HG03571 (cell line): ENCODE data around the gene SCN4B.

Experiments used
- ATAC-seq: cut with Tn5 transposase; IDR thresholded peaks from one replicate; pipeline ENCODE4 v1.9.1; 2021; ENCODE audit not compliant: unreplicated experiment

SCN4B gene

DNA sequence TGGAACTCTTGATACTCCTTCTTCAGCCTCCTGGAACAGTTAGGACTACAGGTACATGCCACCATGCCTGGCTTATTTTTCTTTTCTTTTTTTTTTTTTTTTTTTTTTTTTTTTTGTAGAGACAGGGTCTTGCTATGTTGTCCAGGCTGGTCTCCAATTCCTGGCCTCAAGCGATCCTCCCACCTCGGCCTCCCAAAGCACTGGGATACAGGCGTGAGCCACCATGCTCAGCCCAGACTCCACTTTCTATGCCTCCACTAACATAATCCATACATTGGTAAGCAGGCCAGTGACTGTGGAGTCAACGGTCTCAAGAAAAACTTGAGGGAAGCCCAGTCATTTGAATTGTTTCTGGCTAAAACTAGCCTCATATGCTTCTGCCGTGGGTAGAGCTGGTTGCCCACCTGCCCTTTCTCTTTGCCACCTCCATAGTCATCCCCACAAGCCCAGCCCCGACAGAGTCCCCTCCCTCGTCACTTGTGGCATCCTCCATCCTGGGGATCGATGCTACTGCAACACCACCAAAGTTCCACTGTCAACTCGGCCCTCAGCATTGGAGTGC lies 21.5 kb upstream of the SCN4B start:
- ATAC-seq, result no peak

DNA sequence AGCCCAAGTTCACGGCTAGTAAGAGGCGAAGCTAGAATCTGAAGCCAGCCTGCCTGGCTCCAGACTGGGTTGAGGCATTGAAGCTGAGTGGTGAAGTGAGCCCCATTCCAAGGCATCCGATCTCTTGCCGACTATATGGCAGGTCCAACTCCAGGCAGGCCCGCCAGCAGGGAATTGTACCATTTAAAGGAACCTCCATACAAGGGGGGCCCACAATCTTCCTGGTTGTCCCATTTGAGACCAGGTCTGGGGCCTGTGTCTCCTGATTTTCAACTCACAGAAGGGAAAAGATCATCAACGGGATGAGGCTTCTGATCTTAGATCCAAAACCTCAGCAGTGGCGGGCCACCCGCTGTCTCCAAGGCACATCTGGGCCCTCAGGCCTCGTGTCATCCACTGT lies 19.7 kb upstream of the SCN4B start:
- ATAC-seq, result no peak

DNA sequence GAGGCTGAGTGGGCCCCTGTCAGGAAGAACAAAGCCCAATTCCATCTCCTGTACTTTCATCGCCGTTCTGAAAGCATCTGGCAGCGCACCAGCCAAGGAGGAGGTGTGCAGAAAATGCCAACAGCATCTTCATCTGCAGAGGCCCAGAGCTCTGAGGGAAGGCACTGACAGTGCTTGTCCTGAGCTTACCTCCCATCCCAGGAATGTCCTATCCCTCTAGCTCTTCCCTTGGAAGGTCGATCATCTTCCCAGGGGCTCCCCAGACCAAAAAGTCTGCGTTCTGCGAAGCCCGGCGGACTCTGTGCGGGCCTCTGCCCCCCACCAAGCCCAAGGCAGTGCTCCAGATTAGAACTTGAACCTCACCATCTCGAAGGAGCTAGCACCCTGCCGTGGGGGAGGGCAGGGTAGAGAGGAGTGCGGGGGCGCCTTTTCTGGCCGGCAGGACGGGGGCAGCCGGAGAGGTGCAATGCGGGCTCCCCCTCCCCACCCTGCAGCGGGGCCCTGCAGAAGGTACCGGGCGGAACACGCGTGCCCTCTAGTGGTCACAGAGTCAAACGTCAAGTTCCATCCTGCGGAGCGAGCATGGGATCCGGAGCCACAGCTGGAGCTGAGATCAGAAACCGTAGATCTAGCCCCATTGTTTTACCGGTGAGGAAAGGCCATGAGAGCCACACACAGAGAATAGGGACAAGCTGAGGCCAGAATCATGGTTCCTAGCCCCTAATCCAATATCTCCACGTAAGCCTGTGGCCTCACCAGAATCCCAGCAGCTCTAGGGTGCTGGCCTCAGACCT lies 18.8 kb upstream of the SCN4B start:
- no peak for ATAC-seq

DNA sequence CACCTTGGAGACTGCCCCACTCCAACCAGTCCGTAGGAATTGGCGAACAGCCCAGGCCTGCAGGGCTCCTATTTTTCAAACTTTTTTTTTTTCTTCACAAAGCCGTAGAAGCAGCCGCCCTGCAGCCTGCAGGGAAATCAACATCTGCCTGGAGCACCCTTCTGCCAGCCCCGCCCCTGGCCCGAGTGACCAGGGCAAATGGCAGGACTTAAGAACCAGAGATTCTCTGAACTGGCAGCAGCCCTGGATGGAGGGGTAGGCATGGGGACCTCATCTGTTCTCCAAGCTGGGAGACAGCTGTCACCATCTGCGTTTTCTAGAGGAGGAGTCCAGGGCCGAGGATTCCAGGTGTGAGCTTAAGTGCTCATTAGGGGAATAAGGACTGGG lies 18.3 kb upstream of the SCN4B start:
- no peak for ATAC-seq

DNA sequence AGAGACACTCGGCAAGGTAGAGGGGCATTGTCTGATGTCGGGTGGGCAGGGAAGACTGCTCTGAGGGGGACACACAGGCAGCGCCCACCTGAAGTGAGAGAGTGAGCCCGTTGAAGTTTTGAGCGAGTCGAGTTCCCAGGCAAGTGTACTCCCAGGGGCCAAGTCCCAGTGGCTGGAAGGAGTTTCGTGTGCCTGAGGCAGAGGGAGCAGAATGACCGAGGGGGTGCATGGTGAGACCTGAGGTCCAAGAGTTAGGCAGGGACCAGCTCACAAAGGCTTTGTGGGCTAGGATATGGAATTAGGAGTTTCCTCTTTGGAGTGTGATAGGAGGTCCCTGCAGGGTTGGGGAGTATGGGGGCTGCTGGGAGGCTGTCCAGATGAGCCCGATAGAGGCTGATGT lies 17.6 kb upstream of the SCN4B start:
- no peak for ATAC-seq

DNA sequence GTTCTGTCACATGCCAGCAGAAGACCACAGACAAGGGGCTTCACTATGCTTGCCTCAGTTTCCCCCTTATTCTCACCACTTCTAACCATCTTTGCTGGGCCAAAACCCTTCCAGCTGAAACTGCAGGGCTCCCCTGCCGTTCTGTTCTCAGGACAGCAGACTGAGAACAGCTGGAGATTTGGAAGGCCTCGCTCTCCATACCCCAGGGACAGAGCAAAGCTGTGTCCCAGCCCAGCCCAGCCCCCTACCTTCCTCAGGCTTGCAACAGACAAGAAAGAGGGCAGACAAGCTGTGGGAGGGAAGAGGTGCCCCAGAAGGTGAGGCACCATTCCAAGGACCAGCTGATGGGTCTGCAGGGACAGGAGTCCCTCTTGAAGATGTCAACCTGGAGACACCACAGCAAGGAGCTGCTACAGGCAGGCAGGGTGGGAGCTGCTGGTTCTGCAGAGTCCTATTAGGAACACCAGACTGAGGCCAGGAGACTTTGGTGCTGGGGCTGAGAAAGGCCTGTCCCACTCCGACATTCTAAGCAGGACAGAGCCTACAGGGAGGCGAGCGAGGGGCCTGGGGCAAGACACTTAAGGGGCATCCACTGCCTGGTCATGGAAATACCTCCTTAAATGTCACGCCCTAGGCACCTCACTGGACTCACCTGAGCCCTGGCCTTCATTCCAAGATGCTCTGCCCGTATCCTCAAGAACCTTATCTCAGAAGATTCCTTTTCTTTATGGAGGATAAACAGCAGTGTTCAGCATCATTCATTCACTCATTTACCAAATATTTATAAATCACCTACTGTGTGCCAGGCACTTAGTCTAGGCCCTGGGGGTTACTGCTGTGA lies 16.9 kb upstream of the SCN4B start:
- no peak for ATAC-seq

DNA sequence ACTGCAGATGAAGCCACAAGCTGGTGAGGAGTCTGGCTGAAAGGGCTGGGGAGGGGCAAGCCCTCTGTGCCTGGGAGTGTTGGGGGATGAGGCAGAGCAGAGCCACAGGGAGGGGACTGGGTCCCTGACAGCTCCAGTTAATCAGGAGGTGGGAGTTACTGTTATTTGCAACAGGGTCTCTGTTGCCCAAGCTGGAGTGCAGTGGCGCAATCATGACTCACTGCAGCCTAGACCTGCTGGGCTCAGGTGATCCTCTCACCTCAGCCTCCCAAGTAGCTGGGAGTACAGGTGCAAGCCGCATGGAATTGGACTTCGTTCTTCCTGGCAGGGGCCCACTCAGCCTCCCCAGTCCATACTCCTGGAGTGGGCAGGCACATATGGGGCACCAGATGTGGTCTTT lies 16.1 kb upstream of the SCN4B start:
- ATAC-seq, result no peak

DNA sequence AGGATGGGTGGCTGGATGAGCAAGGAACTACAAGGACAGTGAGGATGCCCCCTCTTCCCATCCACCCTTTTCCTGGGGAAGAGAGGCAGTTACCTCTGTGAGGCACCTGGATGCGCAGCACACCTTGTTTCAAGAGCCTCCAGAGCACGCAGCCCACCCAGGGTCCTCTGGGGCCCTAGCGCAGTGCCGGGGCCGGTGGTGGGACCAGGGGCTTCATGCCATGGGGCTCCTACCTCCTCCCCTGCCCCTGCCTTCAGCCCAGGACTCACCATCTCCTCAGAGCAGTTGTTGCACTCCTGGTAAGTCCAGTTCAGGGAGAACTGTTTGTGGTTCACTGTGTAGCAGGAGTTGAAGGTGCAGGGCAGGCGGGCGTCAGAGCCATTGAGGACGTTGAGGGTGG lies 15.7 kb upstream of the SCN4B start:
- ATAC-seq, result no peak

DNA sequence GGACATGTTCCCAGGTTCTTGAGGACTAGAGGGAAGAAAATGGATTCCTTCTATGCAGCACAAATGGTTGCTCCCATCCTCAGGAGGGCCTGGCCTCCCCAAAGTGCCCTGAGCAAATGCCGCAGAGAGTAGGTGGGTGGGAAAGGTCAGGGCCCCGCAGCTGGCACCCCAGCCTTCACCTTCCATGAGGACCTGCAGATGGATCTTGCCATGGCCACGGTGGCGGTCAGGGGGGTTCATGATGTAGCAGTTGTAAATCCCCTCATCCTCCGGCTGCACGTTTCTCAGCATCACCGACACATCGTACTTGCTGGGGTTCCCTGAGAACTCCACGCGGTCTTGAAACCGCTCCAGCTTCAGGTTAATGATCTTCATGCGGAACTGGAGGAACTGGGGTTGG lies 15.3 kb upstream of the SCN4B start:
- ATAC-seq, result no peak

DNA sequence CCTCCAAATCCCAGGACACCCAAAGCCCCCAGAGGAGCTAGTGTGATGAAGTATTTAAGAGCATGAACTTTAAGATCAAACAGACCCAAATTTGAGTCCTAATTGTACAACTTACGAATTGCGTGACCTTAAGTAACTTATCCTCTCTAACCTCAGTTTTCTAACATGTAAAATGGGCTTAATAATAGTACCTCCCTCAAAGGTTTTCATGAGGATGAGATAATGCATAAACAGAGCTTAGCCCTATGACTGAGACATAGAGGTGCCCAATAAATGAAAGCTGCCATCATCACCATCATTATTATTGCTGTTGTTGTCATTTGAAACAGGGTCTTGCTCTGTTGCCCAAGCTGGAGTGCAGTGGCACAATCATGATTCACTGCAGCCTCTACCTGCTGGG lies 14.6 kb upstream of the SCN4B start:
- ATAC-seq, result no peak

DNA sequence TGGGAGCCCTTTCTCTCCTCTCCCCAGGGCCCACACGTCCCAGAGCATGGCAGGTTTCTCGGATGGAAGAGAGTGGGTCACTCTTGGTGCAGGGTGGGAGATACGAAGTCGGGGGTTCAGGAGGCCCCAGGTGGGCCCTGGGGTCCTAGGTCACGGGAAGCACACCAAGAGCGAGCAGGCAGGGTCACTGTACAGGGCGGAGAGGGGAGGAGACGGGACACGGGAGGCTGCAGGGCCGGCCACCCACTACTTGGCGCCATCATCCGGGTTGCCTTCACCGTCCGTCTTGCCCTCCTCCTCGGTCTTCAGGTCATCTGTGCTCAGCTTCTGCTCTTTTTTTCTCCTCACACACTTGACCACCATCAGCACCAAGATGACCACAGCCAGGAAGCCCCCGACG lies 14.0 kb upstream of the SCN4B start:
- ATAC-seq, result no peak

DNA sequence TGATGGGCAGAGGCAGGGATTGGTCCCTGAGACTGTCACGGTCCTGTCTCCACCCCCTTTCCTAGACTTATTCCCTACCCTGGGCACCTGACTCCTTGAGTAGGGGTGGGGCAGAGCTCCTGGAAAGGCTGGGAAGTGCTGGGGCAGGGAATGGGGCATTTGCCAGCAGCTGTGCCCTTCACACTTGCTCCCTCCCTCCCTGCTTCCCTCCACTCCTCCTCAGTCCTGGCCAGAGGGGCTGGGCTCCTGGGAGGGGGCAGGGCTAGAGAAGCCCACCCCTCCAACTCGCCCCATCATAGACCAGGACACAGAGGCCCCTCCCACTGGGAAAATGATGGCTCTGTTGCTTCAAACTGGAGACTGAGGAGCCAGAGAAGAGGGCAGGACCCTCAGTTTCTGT lies 12.3 kb upstream of the SCN4B start:
- no peak for ATAC-seq

DNA sequence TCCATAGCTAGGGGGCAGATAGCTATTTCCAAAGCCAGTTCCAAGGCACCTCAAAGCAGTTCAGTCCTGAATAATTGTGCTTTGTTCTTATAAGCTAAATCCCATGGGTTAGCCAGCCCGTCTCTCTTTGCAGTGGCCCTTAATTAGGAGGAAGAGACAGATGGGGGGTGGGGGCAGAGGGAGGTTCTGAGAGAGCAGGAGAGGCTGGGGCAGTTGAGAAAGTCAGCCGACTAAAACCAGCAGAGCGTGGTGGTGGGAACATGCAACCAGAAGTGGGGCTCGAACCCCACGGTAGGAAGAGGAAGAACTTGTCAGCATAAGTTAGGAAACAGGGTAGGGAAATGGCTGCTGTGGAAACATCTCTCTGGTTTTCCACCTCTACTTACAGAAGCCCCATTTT lies 10.9 kb upstream of the SCN4B start:
- ATAC-seq, result no peak

DNA sequence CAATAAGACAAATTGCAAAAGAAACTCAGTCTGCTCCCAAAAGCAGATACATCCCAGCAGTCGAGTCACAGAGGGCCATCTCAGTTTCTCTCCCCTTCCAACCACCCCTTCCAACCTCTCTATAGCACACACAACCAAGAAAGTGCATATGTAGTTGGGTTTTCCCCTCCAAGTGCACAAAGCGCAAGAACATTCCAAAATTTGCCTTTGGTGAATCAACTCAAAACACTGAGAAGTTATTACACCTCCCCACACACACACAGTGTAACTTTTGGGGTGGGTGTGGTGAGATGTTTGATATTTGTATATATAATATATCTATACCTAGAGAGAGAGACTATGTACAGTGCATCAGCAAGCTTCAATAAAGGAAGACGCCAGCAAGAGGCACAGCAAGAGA lies 10.2 kb upstream of the SCN4B start:
- ATAC-seq, result no peak

DNA sequence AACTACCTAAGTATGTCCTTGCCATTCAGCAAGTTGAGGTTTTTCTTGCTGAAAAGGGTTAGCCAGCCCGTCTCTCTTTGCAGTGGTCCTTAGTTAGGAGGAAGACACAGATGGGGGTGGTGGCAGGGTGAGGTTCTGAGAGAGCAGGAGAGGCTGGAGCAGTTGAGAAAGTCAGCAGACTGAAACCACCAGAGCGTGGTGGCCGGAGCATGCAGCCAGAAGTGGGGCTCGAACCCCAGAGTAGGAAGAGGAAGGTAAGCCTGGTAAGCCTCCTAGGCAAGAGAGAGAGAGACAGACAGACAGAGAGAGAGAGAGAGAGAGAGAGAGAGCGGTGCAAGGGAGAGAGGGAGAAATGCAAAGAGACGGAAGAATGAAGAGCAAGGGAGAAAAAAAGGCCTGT lies 9.2 kb upstream of the SCN4B start:
- no peak for ATAC-seq

DNA sequence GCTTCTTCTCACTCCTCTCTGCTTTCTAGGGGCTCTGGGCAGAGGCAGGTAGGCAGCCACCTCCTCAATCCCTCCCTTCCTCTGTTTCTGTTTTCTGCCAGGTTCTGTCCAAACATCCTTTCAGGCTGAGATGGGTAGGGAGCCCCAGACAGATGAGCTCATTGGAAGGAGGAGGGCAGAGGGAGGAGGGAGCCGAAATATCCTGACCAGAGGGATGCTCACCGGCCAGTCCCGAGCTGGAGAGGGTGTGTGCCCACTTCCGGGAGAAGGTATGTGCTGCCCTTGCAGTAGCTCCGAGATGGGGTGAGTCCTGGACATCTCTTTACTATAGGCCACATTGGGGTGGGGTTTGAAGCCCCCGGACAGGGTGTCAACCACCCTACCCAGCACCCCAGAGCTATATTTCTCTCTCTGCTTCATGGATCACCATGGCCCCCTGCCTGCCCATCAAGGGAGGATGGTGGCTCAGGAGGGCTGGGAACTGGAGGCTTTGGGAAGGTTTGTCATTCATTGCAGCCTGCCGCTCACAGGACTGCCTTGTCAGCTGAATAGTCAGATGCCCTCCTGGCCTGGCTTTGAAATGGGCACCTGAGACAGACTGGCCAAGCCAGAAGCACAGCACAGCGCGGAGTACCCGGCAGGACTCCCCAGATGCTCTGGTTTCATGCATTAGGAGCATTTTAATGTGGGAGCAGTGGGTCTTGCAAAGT lies 4.7 kb upstream of the SCN4B start:
- ATAC-seq, result no peak

DNA sequence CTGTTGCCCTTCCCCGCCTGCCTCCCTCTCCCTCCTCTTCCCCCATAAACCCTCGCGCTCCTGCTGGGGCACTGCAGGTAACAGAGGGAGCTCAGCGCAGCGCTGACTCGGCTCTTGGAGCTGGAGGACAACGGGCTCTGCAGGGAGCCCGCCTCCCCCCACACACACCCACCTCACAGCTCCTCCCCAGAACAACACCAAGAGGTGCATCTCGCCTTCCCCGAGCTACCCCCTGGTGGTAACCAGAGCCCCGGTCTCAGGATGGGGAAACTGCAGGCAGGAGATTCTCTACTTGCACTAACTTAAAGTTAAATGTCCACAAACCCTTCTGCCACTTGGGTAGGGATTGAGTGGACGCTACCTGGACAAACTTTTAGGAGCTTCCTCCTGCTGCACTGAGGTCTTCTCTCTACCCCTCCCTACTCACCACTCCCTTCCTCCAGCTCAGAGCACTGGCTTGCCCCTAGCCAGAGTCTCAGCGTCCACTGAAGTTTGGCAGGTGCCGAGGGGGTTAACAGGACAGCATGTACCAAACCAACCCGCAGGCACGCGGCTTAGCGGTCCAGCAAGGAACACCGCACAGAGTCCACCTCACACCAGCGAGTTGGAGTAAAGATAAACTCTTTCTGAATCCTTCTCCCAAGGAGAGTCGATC lies 4.0 kb upstream of the SCN4B start:
- ATAC-seq, result no peak

DNA sequence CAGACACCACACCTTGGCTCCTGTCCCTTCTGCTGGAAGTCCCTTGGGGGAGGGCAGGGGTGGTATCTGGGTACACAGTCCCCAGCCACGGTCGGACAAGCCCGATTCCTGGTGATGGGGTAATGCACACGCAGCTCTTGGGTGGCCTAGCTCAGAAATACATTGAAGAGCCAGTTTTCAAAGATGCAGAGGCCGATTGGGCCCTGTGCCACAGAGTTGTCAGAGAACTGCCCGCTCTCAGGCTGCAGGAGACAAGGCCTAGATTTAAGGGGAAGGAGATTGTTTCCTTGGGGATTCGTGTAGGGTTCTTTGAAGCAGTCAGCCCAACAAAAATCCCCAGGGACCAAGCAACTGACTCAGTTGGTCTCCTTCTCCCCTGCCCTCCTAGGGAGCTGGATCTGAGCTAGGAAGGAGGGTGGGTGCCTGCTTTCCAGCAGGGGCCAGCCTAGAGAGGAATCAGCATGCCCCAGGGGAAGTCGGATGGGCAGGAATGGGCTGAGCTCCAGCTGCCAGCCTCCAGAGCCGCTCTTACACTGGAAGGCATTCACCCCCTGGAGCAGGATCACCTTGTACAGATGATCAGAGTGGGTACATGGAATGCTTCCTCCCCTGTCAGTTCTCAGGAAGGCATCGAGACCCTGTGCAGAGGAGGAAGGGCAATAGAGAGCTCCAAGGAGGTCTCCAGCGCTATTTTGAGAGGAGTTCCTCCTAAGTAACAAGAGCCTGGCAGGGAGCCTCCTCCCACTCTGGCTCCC lies 3.3 kb upstream of the SCN4B start:
- no peak for ATAC-seq

DNA sequence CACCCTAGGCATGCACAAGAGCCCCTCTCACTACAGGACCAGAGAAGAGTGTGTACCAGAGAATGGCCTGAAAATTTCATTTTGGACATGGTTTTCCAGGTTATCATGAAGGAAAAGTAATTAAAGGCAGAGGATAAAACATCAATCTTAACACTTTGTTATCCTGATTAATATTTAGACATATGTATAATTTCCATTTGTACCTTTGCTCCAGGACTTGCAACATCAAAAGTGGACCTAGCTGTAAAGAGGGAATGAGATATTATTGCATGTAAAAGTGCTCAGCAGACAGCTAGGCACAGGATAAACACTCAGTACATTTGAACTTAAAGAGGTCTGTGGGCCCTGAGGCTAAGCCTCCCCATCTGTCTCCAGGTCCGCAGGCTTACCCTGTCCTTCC lies 2.0 kb upstream of the SCN4B start:
- no peak for ATAC-seq

DNA sequence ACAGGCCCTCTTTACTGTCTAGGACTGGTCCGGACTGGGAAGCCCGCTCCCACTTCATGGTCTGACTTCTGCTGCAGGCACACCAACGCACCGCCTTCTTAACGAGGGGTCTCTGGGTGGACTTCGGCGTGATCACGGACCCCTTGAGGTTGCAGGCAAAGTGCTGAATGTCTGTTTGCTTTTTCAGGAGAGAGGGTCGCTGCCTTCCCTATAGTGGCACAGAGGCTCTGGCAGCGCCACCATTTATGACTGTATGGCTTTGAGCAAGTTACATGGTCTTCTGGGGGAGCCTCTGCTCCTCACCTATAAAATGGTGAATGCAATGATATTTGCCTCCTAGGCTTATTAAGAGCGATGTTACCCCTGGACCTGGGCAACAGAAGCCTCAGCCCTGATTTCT lies 1.4 kb upstream of the SCN4B start:
- no peak for ATAC-seq
